ENCODE measurements around the gene HEMK1.

The HEMK1 gene

DNA sequence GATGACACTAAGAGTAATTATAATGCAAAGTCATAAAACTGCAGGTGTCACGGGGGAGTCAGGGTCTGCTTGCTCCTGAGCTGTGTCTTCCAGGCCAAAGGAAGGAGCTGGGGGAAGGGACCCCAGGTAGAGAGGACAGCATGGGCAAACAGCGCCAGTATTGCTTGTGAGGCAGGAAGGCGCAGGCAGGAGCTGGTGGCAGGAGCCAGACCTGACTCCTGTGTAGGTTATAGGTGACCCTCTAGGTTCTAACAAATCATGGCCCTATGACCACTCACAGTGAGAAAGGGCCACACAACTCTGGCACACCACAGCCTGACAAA is 40.4 kb downstream of the HEMK1 start:
- no peaks in the 10 kb centered on the region for H3K27me3 ChIP-seq (ENCODE audit: control insufficient read depth, insufficient read depth, low read length)
- H3K27ac ChIP-seq (ENCODE audit: low read depth, low read length): no peak overlapping the region
- peaks cover 8% of the 10 kb centered on the region for H3K4me1 ChIP-seq (ENCODE audit: control insufficient read depth, insufficient read depth, low read length)
- peaks cover 8% of the 10 kb centered on the region for H3K36me3 ChIP-seq (ENCODE audit: control insufficient read depth, insufficient read depth, low read length)
- H3K9ac ChIP-seq (ENCODE audit: low read length): no peak overlapping the region
- peak overlapping the region; percentile 81 for H3K4me3 ChIP-seq (ENCODE audit: low read length)

DNA sequence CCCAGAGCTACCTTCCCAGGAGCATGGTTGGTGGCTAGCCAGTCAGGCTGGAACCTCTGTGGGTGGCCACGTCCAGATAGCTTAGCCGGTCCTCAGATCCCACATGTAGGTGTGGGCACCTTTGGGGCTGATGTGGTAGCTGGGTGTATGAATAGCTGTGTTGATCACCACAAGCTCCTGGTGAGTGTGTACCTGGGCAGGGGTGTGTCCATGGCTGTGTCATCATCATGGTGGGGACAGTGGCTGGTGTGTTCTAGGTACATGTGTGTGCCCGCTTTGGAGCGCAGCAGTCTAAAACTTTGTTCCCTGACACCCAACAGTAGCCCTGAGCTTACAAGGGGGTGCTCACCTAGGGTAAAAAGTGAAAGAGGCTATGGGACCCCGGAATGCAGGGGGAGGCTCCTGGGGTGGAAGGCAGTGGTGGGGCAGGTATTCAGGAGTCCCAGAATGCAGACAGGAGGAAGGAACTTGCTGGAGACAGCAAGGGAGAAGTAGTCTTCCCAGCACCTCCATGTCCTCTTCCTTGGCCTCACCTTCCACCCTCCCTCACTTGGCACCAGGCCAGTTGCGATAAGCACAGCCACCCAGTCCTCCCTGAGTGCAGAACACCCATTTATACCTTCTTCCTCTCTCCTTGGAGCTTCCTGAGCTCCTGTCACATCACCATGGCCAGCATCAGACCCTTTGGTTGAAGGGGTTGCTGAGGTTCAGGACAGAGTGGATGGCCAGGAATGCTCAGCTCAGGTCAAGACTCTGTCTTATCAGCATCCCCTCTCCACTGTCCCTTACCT is 41.1 kb downstream of the HEMK1 start:
- H3K4me3 ChIP-seq (ENCODE audit: low read length): peak overlapping the region; percentile 81
- H3K4me1 ChIP-seq (ENCODE audit: control insufficient read depth, insufficient read depth, low read length): peaks cover 8% of the 10 kb centered on the region
- H3K27me3 ChIP-seq (ENCODE audit: control insufficient read depth, insufficient read depth, low read length): no peaks in the 10 kb centered on the region
- no peak overlapping the region for H3K27ac ChIP-seq (ENCODE audit: low read depth, low read length)
- peak overlapping the region; percentile 69 for H3K9ac ChIP-seq (ENCODE audit: low read length)
- peaks cover 8% of the 10 kb centered on the region for H3K36me3 ChIP-seq (ENCODE audit: control insufficient read depth, insufficient read depth, low read length)

DNA sequence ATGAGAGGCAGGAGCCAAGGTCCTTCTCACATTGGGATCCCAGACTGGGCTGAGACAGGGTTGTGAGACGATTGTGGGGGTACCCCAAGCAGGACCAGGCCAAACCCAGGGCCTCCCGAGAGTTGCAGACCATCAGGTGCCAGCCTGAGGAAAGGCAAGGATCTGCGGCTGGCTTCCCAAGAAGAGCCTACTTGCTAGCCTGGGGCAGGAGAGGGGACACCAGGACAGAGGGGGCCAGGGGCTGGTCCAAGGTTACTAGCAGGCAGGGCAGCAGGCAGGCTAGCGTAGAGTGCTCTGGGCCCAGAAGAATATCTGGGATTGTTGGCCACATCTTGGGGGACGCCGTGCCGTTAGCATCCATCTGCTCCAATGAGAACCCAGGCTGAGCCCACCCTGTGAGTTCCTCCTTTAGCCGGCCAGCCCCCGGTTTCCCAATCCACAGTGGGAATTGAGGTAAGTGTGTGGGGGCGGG is 41.7 kb downstream of the HEMK1 start:
- Histone ChIP-seq H3K9ac (ENCODE audit: low read length) (peak overlapping the region; percentile 69), H3K4me1 (ENCODE audit: control insufficient read depth, insufficient read depth, low read length) (peaks cover 8% of the 10 kb centered on the region), H3K27ac (ENCODE audit: low read depth, low read length) (peak overlapping the region; percentile 64), H3K27me3 (ENCODE audit: control insufficient read depth, insufficient read depth, low read length) (no peaks in the 10 kb centered on the region), H3K36me3 (ENCODE audit: control insufficient read depth, insufficient read depth, low read length) (peaks cover 8% of the 10 kb centered on the region), H3K4me3 (ENCODE audit: low read length) (peak overlapping the region; percentile 81)

DNA sequence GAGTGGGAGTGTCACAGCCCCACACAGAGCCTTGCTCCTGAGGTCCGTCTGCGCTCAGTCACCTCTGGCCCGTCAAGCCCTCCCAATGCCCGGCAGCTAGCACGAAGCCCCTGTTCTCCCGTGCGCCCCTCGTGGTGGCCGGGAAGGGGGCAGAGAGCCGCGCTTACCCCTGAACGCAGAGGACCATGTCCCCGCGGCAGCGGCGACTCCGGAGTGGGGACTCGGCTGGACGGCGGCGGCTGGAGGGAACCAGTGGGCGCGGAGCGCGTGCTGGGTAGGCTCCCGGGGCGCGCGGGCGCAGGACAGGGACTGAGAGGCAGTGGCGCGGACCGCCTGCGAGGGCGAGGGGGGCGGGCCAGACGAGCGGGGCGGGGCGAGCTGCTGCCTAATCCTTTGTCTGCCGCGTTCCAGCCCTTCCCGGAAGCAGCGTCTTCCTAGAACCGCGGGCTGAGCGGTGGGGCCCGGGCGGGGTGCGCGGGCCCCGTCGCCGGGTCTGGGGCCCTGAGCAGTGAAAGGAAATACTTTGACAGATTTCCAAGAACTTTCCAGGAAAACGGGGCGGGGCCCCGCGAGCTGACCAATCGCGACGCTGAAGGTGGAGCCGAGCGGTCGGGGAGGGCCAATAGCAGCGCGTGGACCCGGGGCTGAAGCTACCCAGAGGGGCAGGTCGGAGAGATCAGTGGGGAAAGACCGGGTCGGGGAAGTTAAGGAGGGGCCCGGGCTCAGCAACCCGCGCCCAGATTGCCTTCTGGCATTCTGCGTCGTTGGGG is 42.3 kb downstream of the HEMK1 start, which contains the start of gene CISH:
Gene CISH, minus strand, starts transcription at position 311 of the 770 bp plus-strand sequence. Its CDS starts 124 bp downstream, at position 187.
- H3K27ac ChIP-seq (ENCODE audit: low read depth, low read length): peak within 1 kb of the TSS; percentile 64
- peak within 1 kb of the TSS; percentile 81 for H3K4me3 ChIP-seq (ENCODE audit: low read length)
- peak within 1 kb of the TSS; percentile 69 for H3K9ac ChIP-seq (ENCODE audit: low read length)
- H3K36me3 ChIP-seq (ENCODE audit: control insufficient read depth, insufficient read depth, low read length): peaks cover 5% of the 10 kb centered on the region
- no peaks in the 10 kb centered on the region for H3K27me3 ChIP-seq (ENCODE audit: control insufficient read depth, insufficient read depth, low read length)
- H3K4me1 ChIP-seq (ENCODE audit: control insufficient read depth, insufficient read depth, low read length): peaks cover 8% of the 10 kb centered on the region

DNA sequence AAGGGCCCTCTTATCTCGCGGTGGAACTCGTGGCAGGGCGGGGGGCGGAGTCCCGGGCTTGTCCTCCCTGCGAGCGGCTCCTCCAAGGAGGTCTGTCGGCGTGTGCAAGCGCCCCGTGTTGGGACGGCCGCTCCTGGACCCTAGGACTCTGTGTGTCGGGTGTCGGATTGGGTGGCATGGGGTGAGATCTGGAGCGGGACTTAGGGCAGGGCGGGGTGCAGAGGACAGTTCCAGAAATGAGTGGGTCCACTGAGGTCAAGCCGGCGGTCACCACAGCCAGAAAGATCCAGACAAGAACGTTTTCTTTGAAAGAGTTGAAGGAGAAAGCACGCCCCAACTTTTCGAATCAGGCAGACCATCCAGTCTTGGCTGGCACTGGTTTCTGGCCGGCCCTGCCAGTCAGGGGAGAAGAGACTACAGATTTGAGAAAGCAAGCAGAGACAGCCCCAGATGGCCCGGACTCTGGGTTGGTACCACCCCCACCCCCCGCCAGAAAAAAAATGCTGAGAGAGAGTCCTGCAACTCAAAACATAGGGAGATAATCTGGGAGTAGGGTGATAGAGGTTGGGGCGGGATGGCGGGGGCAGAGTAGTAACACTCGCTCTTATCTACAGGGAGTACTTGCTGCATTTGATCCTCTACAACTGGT is 43.0 kb downstream of the HEMK1 start:
- H3K36me3 ChIP-seq (ENCODE audit: control insufficient read depth, insufficient read depth, low read length): no peaks in the 10 kb centered on the region
- peak overlapping the region; percentile 64 for H3K27ac ChIP-seq (ENCODE audit: low read depth, low read length)
- no peak overlapping the region for H3K9ac ChIP-seq (ENCODE audit: low read length)
- peaks cover 8% of the 10 kb centered on the region for H3K4me1 ChIP-seq (ENCODE audit: control insufficient read depth, insufficient read depth, low read length)
- peak overlapping the region; percentile 81 for H3K4me3 ChIP-seq (ENCODE audit: low read length)
- no peaks in the 10 kb centered on the region for H3K27me3 ChIP-seq (ENCODE audit: control insufficient read depth, insufficient read depth, low read length)

DNA sequence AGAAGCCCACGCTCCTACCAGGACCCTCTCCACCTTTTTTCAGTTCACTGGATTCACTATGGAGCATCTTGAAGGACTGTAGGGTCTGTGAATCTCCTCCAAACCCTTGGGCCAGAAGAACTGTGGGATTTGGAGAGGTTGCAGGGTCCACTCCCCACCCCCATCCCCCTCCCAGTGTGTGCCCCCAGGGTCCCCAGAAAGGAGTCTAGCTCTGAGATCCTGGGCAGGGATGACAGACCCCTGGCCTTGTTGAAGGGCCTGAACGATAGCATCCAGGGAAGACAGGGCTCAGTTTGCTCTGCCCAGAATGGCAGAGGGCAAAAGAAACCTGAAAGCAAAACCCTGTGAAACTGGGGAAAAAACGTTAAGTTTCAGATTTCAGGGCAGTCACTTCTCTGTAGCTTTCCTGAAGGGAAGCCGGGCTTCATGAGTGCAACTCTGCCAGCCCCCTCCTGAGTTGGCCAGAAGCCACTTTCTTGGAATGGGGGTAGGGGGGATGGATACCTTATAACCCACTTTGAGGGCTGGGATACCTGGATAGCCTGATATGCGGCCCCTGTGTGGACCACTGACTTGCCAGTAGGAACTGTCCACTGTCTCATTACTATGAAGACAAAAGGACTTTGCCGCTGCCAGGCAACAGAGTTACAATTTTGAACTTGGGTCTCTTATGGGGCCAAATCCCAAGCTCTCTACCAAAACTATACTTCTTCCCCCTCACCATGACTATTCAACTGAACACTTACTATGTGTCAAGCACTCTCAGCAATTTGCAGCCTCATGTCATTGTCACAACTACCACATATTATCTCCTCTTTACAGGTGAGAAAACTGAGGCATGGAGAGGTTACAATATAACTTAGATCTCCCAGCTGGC is 43.9 kb downstream of the HEMK1 start:
- Histone ChIP-seq H3K27ac (ENCODE audit: low read depth, low read length) (no peak overlapping the region), H3K9ac (ENCODE audit: low read length) (no peak overlapping the region)

DNA sequence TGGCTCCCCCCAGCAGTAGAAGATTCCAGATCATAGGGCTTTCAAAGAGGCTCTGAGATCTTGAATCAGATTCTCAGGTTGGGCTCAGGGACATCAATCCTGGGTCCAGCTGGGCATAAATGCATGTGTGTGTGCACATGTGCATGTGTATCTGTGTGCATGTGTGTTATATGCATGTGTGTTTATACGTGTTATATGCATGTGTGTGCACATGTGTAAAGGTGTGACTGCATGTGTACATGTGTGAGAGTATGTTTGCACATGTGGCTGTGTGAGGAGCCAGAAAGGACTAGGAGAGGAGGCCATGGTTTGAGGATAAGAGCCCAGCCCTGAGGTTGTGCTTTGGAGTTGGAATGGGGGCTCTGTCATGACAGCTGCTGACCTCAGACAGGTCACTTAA is 45.9 kb downstream of the HEMK1 start:
- peaks cover 13% of the 10 kb centered on the region for H3K4me1 ChIP-seq (ENCODE audit: control insufficient read depth, insufficient read depth, low read length)

More for the DNA sequence above, 43.9 kb downstream of the HEMK1 start:
- no peak overlapping the region for H3K4me3 ChIP-seq (ENCODE audit: low read length)
- H3K36me3 ChIP-seq (ENCODE audit: control insufficient read depth, insufficient read depth, low read length): no peaks in the 10 kb centered on the region
- no peaks in the 10 kb centered on the region for H3K27me3 ChIP-seq (ENCODE audit: control insufficient read depth, insufficient read depth, low read length)
- peaks cover 13% of the 10 kb centered on the region for H3K4me1 ChIP-seq (ENCODE audit: control insufficient read depth, insufficient read depth, low read length)

DNA sequence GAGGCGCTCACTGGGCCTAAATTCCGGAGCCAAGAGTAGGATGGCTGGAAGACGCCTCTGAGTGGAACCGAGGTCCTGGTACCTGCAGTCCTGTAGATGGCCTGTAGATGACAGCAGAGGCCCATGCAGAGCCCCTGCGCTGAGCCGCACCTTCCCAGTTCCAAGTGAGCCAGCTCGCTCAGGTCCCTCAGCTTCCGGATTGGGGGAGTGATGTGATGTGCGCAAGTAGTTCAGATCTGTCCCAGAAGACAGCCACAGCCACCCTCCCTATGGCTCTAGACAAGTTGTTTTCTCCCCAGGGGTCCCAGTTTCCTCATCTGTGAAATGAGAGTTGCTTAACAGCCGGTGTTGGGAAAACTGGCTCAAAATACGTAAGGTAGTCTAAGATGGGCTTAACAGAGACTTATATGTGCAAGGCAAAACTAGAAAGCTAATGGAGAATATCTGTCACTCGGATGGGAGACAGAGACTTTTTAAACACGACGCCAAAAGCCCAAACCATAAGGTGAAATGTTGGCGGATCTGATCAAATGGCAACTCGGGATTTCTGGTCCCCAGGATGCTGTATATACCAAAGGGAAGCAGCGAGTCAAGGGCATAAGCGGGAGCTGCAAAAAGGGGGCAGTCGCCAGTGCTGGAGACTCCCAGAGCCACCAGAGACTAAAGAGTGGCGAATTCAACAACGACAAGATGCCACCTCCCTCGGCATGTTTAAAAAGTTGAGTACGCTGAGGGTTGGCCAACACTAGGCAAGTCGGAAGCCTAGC is 46.9 kb downstream of the HEMK1 start:
- no peaks in the 10 kb centered on the region for H3K27me3 ChIP-seq (ENCODE audit: control insufficient read depth, insufficient read depth, low read length)
- H3K4me3 ChIP-seq (ENCODE audit: low read length): peak overlapping the region; percentile 85
- peak overlapping the region; percentile 73 for H3K9ac ChIP-seq (ENCODE audit: low read length)
- no peaks in the 10 kb centered on the region for H3K36me3 ChIP-seq (ENCODE audit: control insufficient read depth, insufficient read depth, low read length)
- H3K4me1 ChIP-seq (ENCODE audit: control insufficient read depth, insufficient read depth, low read length): peaks cover 7% of the 10 kb centered on the region
- peak overlapping the region; percentile 74 for H3K27ac ChIP-seq (ENCODE audit: low read depth, low read length)

More for the DNA sequence above, 45.9 kb downstream of the HEMK1 start:
- Histone ChIP-seq H3K36me3 (ENCODE audit: control insufficient read depth, insufficient read depth, low read length) (no peaks in the 10 kb centered on the region), H3K27ac (ENCODE audit: low read depth, low read length) (no peak overlapping the region), H3K4me3 (ENCODE audit: low read length) (no peak overlapping the region), H3K9ac (ENCODE audit: low read length) (no peak overlapping the region), H3K27me3 (ENCODE audit: control insufficient read depth, insufficient read depth, low read length) (no peaks in the 10 kb centered on the region)

DNA sequence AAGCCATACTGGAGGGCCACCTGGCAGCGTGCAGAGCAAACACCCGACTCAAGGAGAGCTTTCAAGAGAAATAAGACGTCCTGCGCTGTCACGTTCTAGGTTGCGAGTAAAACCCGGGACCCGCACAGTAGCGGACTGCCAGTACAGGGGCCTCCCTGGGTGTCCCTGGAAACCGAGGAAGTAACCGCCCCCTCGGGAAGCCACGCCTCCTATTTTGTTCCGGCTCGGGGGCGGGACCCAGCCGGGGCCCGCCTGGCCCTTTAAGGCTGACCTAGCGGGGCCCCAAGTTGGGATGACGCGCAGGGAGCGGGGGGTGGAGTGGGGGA is 47.4 kb downstream of the HEMK1 start:
- Histone ChIP-seq H3K4me1 (ENCODE audit: control insufficient read depth, insufficient read depth, low read length) (peaks cover 5% of the 10 kb centered on the region), H3K27ac (ENCODE audit: low read depth, low read length) (peak overlapping the region; percentile 74), H3K36me3 (ENCODE audit: control insufficient read depth, insufficient read depth, low read length) (no peaks in the 10 kb centered on the region)

DNA sequence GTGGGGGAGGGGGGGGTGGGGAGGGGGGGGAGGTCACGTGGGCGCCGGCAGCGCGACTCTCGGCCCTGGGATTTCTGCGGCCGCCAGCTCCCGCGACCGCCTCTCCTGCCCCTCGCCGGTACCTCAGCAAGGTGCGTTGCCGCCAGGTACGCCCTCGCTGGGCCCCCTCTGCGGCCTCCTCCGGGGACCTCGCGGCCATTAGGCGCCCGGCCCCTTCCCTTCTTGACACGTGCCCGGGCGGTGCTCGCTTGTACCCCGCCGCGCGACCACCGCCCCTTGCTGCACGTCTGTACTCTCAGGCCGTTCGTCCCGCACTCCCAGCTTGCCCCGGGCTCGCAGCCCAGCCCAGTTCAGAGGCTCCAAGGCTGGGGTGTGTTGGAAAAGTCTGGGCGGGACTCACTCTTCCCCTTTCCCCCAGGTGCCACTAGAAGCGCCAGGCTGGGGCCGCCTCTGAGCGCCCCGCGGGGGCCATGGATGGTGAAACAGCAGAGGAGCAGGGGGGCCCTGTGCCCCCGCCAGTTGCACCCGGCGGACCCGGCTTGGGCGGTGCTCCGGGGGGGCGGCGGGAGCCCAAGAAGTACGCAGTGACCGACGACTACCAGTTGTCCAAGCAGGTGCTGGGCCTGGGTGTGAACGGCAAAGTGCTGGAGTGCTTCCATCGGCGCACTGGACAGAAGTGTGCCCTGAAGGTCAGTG is 47.9 kb downstream of the HEMK1 start, which contains the start of gene MAPKAPK3:
Gene MAPKAPK3, plus strand, starts transcription at position 56 of the 696 bp plus-strand sequence. Its CDS starts 415 bp downstream, at position 471.
- Histone ChIP-seq H3K27ac (ENCODE audit: low read depth, low read length) (peak within 1 kb of the TSS; percentile 74), H3K4me1 (ENCODE audit: control insufficient read depth, insufficient read depth, low read length) (peaks cover 5% of the 10 kb centered on the region), H3K4me3 (ENCODE audit: low read length) (peak within 1 kb of the TSS; percentile 85), H3K27me3 (ENCODE audit: control insufficient read depth, insufficient read depth, low read length) (no peaks in the 10 kb centered on the region), H3K9ac (ENCODE audit: low read length) (peak within 1 kb of the TSS; percentile 80), H3K36me3 (ENCODE audit: control insufficient read depth, insufficient read depth, low read length) (no peaks in the 10 kb centered on the region)

More for the DNA sequence above, 47.4 kb downstream of the HEMK1 start:
- Histone ChIP-seq H3K9ac (ENCODE audit: low read length) (peak overlapping the region; percentile 73), H3K4me3 (ENCODE audit: low read length) (peak overlapping the region; percentile 85), H3K27me3 (ENCODE audit: control insufficient read depth, insufficient read depth, low read length) (no peaks in the 10 kb centered on the region)

All from rectal smooth muscle tissue (tissue), 1 donor.